HG02970 (cell line): Measurements from ENCODE around the gene SCN4B.

Experiments used
- ATAC-seq: cut with Tn5 transposase; IDR thresholded peaks from one replicate; pipeline ENCODE4 v1.9.1; 2021; ENCODE audit warnings: mild to moderate bottlenecking, moderate library complexity, moderate number of reproducible peaks; ENCODE audit not compliant: unreplicated experiment, low FRiP score

The SCN4B gene

DNA sequence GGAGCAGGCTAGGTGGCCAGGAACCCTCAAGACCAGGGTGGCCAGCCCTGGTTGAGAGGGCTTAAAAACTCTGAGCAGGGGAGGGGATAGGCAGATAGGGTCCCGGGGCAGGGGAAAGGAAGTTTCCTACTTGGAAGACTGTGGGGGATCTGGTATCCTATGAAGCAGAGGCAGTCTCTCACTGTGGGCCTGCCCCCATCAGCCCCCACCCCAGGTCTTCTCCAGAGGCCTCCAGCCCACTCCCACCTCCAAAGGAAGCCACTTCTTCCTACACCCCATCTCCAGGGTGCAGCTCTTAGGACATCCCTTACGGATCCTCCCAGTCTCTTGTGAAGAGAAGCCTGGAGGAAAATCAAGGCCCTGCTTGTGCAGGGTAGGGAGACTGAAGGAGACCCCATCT, 16.3 kb downstream of the SCN4B start:
- no peak for ATAC-seq

DNA sequence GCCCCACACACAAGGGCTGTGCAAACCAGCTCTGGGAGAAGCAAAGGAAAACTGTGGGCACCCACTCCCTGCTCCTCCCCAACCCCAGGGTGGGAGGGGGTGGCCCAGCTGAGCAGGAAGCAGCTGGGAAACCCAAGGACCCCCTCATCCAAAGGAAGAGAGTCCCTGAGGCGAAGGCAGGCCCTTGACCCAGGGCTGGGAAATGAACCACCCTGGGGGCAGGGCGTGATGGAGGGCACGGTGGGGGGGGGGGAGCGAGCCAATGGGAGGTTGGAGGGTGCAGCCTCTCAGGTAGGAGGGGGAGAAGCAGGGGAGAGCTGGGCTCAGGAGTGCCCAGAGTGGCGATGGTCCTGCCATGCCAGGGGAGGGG, 16.8 kb downstream of the SCN4B start:
- no peak for ATAC-seq

DNA sequence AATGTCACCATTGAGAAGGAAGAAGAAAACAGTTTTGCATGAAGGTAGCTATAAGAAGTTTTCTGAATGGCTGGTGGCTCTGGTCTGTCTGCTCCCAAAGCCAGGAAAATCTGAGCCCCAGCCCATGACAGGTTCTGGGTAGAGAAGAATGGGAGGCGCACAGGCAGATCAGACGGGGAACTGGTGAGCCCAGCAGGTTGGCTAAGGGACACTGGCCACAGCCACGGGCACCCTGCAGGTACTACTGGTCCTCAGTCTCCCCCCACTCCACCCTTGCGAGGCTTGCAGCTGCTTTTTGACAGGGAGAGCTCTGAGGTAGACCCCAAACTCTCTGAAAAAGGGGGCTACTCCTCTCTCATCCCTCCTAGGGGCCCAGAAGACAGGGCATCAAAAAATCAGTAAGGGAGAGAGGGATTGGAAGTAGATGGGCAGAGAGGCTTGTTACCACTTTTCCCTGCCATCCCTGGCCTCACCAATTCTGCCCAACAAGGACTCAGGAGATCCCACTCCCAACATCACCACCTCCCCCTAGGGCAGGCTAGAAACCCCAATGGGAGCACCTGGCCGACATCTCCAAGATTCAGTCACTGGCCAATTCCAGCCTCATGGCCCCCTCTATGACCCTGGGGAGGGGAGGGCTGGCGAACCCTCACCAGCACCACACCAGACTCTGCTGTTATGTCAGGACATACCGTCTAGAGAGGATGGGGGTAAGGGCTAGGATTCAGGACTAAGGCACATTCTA, 17.4 kb downstream of the SCN4B start:
- no peak for ATAC-seq

DNA sequence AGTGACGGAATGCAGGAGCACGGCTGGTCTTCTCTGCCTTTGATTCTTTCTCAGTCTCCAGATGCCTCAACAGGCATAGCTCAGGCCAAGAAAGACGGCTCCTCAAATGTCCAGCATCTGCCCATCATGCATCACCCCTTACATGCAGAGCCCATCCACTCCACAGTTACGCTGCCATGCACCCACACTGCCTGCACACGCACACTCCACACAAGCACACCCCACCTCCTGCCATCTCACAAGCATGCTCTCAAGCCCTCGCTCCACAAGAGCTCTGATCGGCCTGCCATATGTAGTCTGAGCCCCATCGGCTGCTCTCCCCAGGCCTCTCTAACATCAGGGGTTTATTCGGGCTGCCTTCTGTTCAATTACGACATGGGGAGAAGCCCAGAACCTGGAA, 18.8 kb downstream of the SCN4B start:
- ATAC-seq = no peak

DNA sequence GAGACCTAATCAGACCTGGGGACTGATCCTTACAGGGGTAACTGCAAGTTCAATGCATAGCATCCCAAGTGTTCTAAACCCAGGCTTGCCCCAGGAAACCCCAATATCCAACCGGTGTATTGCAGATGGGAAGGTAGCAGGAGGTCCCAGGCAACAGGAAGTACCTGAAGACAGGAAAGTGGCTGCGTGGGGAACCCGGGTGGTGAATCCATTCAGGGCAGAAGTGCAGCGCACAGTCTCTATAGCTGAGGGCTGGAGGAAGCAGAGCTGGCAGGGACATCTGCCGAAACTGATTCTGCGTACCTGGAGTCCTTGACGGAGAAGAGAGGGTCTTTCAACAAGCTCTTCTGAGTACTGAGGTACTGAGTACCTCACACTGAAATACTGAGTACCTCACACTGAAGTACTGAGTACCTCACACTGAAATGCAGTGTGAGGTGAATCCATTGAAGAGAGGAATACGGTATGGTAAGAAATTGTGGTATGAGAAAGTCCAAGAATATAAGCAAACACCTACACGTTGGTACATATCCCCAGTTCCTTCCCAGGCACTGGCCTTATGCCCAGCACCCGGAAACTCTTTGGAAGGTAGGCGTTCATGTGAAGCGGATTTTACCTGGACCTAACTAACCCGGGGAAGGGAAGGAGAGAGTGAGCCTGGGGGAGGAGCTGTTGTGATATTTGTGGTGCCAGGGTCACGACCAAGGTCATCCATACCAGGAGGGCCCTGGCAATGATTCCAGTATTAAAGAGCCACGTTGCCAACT, 20.1 kb downstream of the SCN4B start:
- no peak for ATAC-seq

- no peak for ATAC-seq
Observed at GRCh38 chr11:118129471-118130172, 23.0 kb downstream of the SCN4B start.

DNA sequence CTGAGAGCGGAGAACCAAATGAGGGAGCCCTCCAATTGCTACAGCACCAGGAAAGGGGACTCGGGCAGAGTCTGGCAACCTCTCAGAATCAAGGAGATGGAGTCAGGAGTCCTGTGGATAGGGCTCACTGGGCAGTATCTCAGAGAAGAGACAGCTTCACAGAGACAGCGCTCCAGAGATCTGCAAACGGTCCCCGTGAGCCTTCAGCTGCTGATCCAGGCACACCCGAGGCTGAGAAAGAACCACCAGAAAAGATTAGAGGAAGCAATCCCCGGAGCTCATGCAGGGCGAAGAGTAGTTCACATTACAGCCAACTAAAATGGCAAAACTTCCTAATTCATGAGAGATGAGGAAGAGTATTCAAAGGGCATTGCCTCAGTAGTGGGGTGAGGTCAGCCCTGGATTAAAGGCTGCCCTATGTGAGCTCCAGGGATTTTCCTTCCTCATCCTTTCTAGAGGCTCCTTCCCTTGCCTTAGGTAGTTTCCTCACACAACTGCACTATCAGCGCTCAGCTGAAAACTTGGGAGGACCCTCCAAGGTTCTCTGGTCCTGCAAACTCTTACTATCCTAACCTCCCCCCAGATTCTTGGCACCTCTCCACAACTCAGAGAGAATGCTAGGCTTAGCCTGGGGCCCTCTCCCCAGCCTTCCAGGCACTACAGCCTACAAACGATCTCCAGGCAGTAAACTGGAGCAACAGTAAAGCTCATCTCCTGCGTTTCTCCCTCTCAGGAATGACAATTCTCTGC, 23.7 kb downstream of the SCN4B start:
- ATAC-seq = no peak

DNA sequence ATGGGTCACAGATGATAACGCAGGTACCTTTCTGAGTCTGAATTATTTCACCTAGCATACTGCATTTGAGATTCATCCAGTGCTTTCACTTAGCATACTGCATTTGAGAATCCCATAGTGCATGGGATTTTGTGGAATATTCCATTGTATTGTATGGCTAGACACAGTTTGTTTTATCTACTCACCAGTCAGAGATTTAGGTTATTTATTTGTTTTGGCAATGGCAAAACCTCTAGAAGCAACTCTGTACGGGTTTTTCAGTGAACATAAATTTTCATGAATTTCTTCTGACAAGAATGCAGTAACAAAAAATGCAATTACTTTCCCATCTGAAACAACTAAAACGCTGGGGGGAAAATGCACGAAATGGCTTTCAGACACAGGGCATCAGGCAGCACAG, 24.3 kb downstream of the SCN4B start:
- ATAC-seq = no peak

- no peak for ATAC-seq
Observed at GRCh38 chr11:118126082-118126838, 26.4 kb downstream of the SCN4B start.

DNA sequence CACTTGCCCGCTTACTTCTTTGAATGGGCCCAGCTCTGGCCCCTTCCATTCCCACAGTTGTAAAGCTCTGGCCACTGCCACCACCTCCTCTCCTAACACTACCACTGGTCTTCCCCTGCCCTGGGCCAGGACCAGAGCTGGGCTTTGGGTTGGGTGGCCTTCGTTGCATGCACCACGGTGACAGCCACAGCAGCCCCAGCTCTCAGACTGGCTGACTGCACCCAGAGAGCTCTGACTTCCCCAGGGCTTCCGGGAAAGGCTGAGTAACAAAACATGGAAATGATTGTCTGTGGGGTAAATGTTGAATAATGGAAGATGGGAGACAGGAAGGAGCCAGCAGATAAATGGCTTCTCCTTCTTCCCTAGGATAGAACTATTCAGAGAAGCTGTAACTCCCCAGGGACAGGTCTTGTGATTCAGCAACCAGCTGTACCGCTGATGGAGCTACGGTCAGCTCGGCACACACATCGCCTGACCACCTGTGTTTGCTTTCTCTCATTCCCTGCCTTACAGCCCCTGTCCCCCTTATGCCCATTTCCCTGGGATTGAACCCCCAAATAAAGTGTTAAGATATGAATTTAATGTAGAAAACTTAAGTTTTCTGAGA, 27.6 kb downstream of the SCN4B start:
- ATAC-seq = no peak

DNA sequence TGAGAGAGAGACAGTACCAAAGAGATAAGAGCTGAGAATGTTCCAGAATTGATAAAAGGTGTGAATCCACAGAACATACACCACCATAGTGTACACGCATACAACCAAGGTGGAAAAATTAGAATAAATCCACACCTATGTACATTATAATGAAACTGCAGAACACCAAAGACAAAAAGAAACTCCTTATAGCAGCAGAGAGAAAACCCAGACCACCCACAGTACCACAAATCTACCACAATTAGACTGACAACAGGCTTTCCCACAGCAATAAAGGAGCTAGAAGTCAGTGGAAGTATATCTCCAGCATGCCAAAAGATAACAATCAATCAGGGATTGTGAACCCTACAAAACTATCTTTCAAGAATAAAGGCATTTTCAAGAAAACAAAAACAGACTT, 31.8 kb downstream of the SCN4B start:
- ATAC-seq = no peak

DNA sequence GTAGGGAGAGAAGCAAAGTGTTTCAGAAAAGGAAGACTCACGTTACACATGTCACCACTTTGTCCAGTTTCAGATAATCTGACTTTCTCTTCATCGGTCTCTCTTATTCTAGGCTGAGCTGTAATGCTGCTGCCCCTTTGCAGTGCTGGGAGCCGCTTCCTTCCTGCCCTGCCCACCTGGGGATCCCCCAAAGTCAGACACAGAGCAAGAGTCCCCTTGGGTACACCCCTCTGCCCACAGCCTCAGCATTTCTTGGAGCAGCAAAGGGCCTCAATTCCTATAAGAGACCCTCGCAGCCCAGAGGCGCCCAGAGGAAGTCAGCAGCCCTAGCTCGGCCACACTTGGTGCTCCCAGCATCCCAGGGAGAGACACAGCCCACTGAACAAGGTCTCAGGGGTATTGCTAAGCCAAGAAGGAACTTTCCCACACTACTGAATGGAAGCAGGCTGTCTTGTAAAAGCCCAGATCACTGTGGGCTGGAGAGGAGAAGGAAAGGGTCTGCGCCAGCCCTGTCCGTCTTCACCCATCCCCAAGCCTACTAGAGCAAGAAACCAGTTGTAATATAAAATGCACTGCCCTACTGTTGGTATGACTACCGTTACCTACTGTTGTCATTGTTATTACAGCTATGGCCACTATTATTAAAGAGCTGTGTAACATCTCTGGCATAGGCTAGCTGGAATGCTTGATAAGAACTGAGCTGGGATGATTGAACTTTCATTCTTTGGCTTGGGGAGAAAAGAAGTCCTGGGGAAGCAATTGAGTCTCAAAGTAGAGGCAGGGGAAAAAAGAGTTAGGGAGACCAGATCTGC, 34.6 kb downstream of the SCN4B start:
- no peak for ATAC-seq

GRCh38 chr11:118115048-118115447, 37.6 kb downstream of the SCN4B start:
- no peak for ATAC-seq

GRCh38 chr11:118114266-118114665, 38.4 kb downstream of the SCN4B start:
- no peak for ATAC-seq

DNA sequence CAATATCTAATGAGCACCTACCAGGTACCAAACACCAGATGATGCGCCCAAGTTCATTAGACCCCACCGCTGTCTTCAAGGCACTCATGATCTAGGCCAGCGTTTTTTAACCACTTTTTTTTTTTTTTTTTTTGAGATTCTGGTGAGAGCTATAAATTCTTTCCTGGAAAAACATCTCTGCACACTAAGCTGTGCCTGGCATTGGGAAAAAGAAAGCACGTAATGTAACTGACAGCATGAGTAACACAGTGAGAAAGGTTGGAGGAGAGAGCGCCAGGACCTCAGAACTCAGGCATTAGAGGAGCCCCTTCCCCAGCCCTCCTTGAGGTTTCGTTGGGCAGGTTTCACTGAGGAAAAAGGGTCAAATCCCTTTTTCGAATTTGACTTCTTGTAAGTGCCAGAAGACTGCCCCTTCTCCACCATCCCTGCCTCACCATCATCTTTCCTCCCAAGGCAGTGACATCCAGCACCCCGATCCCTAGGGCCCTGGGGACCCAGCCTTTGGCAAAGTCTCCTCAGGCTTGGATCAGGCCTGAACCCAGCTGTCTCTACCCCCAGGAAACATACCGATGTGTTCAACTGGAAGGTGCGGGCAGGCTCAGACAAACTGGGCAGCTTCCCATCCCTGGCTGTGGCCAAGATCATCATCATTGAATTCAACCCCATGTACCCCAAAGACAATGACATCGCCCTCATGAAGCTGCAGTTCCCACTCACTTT, 39.8 kb downstream of the SCN4B start:
- ATAC-seq = no peak

DNA sequence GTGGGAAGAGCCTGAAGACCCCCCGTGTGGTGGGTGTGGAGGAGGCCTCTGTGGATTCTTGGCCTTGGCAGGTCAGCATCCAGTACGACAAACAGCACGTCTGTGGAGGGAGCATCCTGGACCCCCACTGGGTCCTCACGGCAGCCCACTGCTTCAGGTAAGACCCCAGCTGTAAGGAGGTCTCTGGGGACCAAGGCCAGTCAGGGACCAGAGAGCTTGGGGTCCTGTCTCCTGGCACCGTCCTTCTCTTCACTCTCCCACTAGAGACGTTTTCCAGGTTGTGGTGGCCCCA, 40.9 kb downstream of the SCN4B start:
- no peak for ATAC-seq

GRCh38 chr11:118111019-118111743, 41.4 kb downstream of the SCN4B start:
- no peak for ATAC-seq

DNA sequence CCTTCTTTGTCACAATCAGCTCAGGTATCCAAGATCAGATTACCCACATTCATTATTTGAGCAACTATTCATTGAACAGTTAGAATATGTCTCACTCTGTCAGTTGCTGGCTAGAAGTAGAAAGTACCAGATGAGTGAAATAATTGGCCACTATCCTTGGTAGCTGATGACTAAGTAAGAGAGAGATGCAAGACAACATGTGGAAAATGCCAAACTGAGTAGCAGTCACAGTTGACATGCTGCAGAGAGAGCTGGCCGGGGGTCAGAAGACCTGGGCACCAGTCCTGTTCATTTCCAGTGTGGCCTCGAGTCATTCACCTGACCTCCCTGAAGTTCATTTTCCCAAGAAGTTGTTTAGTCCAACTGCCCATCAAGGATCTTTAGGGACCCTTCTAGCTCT, 43.4 kb downstream of the SCN4B start:
- no peak for ATAC-seq
